Ovary (tissue), 9 donors: ENCODE measurements around the gene KAT6B. TPM values are rescaled to one million over a fixed set of nuclear protein-coding genes. Genes with fewer than 3 reads are reported as not detected.
A peak's percentile ranks its signal among the peaks of the same experiment; 100 is the strongest.

Experiments used
- DNase-seq, 5 donors: peaks; one replicate each; pipeline ENCODE4 v3.0.0-alpha.2; 2019 to 2020
- H3K27ac ChIP-seq, 2 donors: fragments of 200-600 bp; one replicate each; pipeline versions ENCODE4 v1.5.1 to v1.8.0; 2019 to 2022
- H3K27me3 ChIP-seq: fragments of 200-600 bp; one replicate; pipeline ENCODE4 v1.8.0; 2022
- H3K36me3 ChIP-seq: fragments of 200-600 bp; sonication (generic); one replicate; pipeline ENCODE4 v1.5.1; 2019
- H3K4me1 ChIP-seq: one replicate; pipeline ENCODE4 v1.8.1; 2013; ENCODE audit warnings: mild to moderate bottlenecking, moderate library complexity; ENCODE audit not compliant: insufficient read depth
- H3K4me3 ChIP-seq: fragments of 200-600 bp; sonication (generic); one replicate; pipeline ENCODE4 v1.5.1; 2017
- H3K9me3 ChIP-seq, 2 donors: fragments of 200-600 bp in 1 of 2; sonication (generic) in 1 of 2; one replicate each; pipeline versions ENCODE4 v1.5.1 to v1.8.1; 2013 to 2019; ENCODE audit warnings: mild to moderate bottlenecking in 1 of 2, moderate library complexity in 1 of 2
- CTCF ChIP-seq, 3 donors: fragments of 450-650 bp in 2 of 3; fragments of 200-600 bp in 1 of 3; IDR thresholded peaks; one replicate each; pipeline versions ENCODE4 v1.5.1 to v1.8.0; 2016 to 2022; ENCODE audit warnings: antibody characterized with exemption in 3 of 3, mild to moderate bottlenecking in 1 of 3
- EP300 ChIP-seq: sonication (generic); formaldehyde crosslinking; IDR thresholded peaks from one replicate; pipeline ENCODE4 v1.6.1; 2017; ENCODE audit warnings: antibody characterized with exemption
- POLR2A ChIP-seq: fragments of 450-650 bp; IDR thresholded peaks from one replicate; pipeline ENCODE4 v1.6.1; 2017; ENCODE audit warnings: antibody characterized with exemption, mild to moderate bottlenecking, moderate library complexity
- WGBS, 3 donors: extraction: QIAGEN DNeasy Blood & Tissue Kit in 1 of 3; methylation state at CpG; one replicate each; pipeline versions ENCODE4 v1.1.5 to v1.1.7; 2013 to 2017; 5-methylcytosine and 5-hydroxymethylcytosine counted together
- intact Hi-C, 4 donors: fragments of 100-400 bp; cut with DNase I; formaldehyde crosslinking; loops; one replicate each; pipeline versions ENCODE4 v1.11.0 to v1.15.1; 2022 to 2023
- polyA plus RNA-seq, 2 donors: library from polyadenylated mRNA; stranded (reverse); fragments of 200-250 nt in 1 of 2; fragments of 350-450 nt in 1 of 2; fragmentation: Illumina TruSeq in 1 of 2; extraction: RNeasy Lipid Tissue Mini Kit (QIAGEN cat#74804) in 1 of 2; gene quantifications; one replicate each; pipeline ENCODE4 v1.2.3, GENCODE V29; 2013 to 2014
- total RNA-seq, 7 donors: library from RNA; depleted of rRNA in 2 of 7; stranded (reverse); fragments of >200 nt in 2 of 7; fragmentation: NEBNext Ultra II Directional in 3 of 7; extraction: Animal tissue kit (Norgen Biotek cat#: 25700) in 3 of 7; gene quantifications; one replicate each; pipeline versions ENCODE4 v1.1.0 to v1.2.4, GENCODE V29; 2016 to 2023
- donor health status: DM: no; HTN: no; CAD: no; lungs with moderate emphysema.
- donor health status: DM: no; HTN: no; CAD: no.
- donor health status: Bipolar disorder and iron deficiency.
- donor health status: DM: yes; HTN: yes; CAD: no.
- donor health status: DM: no; HTN: no; CAD: no.
- donor health status: DM: yes; HTN: yes; CAD: no.

The KAT6B gene
- total and polyA plus RNA-seq, 9 donors, result 14.9 to 61.6 (median 49.2) TPM

DNA sequence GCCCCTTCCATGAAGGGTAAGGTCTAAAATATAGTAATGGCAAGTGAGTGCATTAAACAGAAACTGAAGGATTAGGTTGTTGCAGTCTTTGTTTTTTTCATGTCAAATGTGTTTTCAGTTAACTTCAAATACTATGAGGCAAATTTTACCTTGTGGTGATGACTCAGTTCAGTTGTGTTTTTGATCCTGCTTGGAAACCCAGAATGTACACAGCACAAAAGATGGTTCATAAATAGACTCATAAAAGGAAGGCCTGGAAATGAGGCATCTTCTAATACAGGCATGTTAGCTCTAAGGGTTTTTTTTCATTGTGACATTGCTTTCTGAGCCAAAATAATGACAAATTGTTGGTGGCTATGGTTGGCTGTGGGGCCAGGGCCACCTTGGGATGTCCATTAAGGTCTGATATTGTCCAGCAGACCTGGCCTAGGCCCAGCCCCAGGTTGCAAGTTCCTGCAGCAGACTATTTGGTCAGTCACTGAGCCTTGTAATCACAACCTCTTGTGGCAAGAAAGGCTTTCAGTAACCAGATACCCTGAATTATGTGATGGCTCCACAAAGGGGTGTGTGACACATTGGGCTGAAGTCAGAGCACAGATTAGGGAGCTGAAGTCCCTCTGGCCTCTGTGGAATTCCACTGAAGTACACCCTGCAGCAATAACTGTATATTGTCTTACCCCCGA, 216.0 kb downstream of the KAT6B start:
- no peaks in the 10 kb centered on the region for H3K36me3 ChIP-seq
- no peak overlapping the region for H3K27ac ChIP-seq
- H3K27me3 ChIP-seq, result no peaks in the 10 kb centered on the region
- WGBS, 3 donors, result 94 to 100% (median 94%) methylated on average over 1 of the region's 1 CpG
- no peaks in the 10 kb centered on the region for H3K9me3 ChIP-seq
- no peak overlapping the region for H3K4me3 ChIP-seq
- TF ChIP-seq CTCF (IDR thresholded peaks at IDR 0.05) (no peak), POLR2A (no peak)
- intact Hi-C loops, result no loop called here
- DNase-seq, result no peak
- H3K4me1 ChIP-seq, result peaks cover 2% of the 10 kb centered on the region

DNA sequence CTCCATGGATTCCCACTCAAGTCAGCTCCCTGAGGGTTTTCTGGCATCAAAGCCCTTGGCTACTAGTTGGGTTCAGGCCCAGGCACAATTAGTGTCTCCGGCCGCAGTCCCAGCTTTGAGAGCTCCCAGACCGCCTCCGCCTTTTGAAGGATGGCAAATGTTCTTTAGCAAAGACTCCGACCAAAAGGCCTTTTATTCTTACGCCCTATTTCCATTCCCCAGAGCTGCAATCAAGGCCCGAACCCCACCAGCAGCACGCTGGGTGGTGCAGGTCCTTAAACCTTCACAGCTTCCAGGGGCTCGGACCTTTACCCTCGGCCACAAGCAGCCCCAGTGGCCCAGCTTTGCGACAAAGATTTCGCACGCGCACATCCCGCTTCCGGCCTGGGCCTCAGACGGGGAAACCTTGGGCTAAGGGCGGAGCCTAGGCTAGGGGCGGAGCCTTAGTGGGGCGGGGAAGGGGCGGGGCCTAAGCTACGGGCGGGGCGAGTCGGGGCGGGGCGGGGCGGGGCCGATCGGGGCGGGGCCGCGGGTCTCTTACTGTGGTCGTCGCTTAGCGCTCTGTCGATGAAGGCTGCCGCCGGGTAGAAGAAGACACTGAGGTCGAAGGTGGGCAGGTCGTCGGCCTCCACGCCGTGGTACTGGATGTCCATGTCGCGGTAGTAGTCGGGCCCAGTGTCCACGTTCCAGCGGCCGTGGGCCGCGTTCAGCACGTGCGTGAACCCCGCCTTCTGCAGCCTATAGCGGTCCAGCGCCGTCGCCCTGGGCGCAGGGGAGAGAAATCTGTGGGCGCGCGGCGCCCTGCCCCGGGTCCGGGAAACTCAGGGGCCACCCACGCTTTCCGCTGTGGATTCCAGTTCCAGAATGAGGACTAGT, 217.1 kb downstream of the KAT6B start:
- H3K9me3 ChIP-seq, result no peaks in the 10 kb centered on the region
- intact Hi-C loops, result no loop called here
- H3K27ac ChIP-seq, result no peak overlapping the region
- no peak overlapping the region for H3K4me3 ChIP-seq
- WGBS, 3 donors, result 45 to 47% (median 46%) methylated on average over 51 to 68 of the region's 68 CpGs
- no peaks in the 10 kb centered on the region for H3K27me3 ChIP-seq
- TF ChIP-seq EP300 (no peak), CTCF (IDR thresholded peaks at IDR 0.05) (no peak)
- peaks cover 2% of the 10 kb centered on the region for H3K4me1 ChIP-seq
- DNase-seq, result peak in 1 of 5 donors; percentile 18
- H3K36me3 ChIP-seq, result no peaks in the 10 kb centered on the region

DNA sequence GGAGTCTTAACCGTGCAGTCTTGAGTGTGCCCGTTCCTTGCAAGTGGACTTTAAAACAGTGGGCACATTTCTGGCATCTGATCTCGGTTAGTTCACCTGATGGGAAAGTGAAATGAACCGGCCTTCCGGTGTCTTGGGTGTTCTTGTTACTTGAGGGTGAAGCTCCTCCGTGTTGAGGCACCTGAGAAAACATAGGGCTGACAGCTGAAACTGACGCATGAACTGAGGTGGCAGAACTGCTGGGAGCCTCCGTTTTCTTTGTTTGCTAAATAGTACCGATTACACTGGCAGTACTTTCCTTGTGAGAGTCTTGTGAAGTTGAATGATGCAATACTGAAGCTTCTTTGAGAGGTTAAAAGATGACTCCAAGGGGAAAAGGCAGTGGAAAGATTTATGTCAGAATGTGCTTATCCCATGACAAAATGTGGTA, 222.3 kb downstream of the KAT6B start:
- no peak overlapping the region for H3K4me3 ChIP-seq
- TF ChIP-seq POLR2A (no peak), EP300 (no peak), CTCF (IDR thresholded peaks at IDR 0.05) (no peak)
- no peaks in the 10 kb centered on the region for H3K36me3 ChIP-seq
- no peaks in the 10 kb centered on the region for H3K4me1 ChIP-seq
- DNase-seq, result peak in 1 of 5 donors; percentile 8
- WGBS, 3 donors, result 88 to 91% (median 89%) methylated on average over 9 of the region's 9 CpGs
- intact Hi-C loops, result no loop called here
- H3K27me3 ChIP-seq, result no peaks in the 10 kb centered on the region
- no peak overlapping the region for H3K27ac ChIP-seq
- no peaks in the 10 kb centered on the region for H3K9me3 ChIP-seq

DNA sequence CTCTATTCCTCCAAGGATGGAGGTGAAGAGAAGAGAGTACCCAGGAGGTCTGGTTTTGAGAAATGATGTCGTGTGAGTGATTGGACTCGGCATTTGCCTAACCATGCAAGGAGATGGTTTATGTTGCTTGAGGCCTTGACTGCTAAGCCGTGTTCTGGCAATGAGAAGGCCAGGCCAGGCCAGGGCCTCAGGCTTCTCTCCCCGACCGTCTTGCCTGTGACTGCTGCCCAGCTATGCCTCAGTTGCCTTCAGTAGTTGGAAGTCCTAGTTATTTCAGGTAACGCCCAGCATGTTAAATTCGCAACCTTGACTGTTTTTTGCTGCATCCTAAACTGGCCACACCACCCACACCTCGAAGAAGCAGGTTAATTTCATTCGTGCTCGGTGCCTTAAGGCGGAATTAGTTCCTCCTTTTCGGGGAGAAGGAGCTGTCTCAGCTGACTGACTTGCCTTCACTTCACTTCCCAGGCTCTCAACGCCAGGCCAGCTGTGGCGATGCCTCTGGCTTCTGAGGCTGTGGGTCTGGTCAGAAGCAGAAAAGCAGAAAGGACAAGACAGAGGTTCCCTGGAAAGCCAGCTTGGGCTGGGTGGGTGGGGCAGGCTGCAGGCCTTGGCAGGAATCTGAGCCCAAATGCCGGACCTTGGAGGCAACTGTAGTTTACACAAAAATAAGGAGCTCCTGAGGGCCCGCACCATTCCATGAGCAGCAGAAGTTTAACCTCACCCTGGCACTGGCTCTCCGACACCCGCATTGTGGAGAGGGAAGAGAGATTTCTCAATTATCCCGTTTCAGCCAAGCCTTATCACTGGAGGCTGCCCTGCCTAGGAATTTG, 223.1 kb downstream of the KAT6B start:
- no peaks in the 10 kb centered on the region for H3K27me3 ChIP-seq
- no peak for DNase-seq
- no peaks in the 10 kb centered on the region for H3K9me3 ChIP-seq
- TF ChIP-seq EP300, result no peak
- no peak for TF ChIP-seq POLR2A
- TF ChIP-seq CTCF (IDR thresholded peaks at IDR 0.05), result no peak
- H3K27ac ChIP-seq, result no peak overlapping the region
- no peaks in the 10 kb centered on the region for H3K36me3 ChIP-seq
- H3K4me1 ChIP-seq, result no peaks in the 10 kb centered on the region
- no peak overlapping the region for H3K4me3 ChIP-seq
- 74 to 76% (median 74%) methylated on average over 19 of the region's 19 CpGs for WGBS, 3 donors
- intact Hi-C loops, result no loop called here
